Stimulated activated CD4-positive, alpha-beta T cell treated with anti-CD3 and anti-CD28 coated beads, Interleukin-1b, Interleukin-23, amount 100 ng/mL, for 48 hours (primary cell): ENCODE data around the gene FBXL3.
"Not testable (repeated sequence)": the region's sequence is repeated elsewhere in the genome, so short reads cannot be mapped to it uniquely, and the experiment has no call there.

Experiments used
- DNase-seq: peaks from one replicate; pipeline ENCODE4 v3.0.0-alpha.2; 2020

FBXL3 gene

DNA sequence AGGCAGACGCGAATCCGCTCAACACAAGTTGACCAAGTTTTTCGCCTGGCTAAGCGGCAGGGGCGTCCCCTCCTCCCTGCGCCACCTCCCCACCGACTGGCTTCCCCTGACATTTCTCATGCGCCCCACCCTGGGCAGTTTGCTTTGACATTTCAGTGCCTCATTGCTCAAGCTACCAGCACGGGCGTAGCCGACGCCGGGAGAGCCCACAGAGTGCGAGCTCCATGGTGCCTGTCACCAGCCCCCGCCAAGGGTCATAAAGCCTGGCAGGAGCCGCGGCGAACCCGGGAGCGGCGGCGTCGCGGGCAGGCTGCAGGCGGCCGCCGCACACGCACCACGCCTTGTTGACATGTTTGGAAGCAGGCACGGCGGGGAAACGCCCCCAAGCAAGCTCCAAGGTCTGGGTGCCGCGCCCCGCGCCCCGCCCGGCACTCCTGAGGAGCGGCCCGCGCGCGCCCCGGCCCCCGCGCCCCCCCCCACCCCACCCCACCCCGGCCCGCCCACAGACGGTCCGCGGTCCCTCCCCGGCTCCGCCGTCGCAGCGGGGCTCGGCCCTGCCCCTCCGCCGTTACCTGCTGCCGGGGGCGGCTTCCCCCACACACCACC lies 601 bp downstream of the FBXL3 start:
- peak; percentile 76 for DNase-seq

DNA sequence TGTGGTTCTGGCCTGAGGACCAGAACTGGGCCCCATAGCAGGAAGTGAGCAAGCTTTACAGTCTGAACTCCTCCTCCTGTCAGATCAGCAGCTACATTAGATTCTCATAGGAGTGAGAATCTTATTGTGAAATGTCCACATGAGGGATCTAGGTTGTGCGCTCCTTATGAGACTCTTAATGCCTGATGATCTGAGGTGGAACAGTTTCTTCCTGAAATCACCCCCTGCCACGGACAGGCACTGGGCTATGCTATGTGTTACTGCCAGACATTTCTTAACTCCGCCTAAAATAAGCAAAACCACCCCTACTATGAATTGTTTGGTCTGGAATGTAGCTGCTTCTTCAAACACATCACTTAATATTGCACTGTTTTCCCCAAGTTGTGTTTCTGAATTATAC lies 4.6 kb downstream of the FBXL3 start:
- no peak for DNase-seq

GRCh38 chr13:77019756-77020155 lies 7.2 kb downstream of the FBXL3 start:
- DNase-seq: no peak

DNA sequence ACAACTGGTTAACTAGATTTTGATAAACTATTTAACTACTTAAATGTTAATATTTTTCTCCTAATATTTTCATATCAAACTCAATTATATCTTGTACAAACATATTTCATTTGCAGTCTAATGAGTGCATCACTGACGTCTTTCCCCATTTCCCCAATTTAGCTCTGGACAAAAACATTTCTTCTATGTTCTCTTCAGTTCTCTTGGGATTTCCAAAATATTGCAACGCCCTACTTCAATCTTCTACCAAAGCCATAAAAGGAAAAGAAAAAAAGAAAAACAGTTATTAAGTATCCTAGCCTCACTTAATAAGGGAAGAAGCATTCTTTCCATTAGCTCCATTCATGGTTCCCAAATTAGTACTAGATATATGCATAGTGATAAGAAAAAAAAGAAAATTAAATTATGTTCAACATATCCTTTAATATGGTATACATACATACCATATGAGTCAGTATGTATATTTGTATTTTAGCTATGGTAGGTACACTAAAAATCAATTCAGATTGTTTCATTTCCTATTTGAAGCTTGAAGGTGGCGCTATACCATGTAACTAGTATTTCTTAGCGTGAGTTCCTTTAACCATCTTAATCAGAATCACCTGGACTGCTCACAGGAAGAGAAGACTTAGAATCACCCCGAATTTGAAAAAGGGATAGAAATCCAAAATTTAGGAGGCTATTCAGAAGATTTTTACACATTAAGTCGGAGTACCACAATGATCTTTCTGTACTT lies 9.9 kb downstream of the FBXL3 start:
- DNase-seq: no peak

DNA sequence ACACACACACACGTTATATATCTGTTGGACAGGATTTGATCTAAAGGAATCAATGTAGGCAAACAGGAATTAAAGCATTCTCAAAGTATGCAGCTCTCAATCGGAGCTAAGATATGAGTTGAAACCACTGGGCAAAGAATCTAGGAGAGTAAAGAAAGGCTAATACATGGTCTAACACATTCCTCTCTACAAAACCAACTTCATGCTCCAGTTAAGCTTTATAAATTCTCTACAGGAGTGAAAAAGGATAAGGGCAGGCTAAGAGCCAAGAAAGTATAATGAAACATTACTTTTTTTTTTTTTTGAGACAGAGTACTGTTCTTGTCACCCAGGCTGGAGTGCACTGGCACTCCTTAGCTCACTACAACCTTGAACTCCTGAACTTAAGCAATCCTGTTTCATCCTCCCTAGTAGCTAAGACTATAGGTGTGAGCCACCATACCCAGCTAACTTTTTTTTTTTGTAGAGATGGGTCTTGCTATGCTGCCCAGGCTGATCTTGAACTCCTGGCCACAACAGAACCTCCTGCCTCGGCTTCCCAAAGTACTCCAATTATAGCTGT lies 10.6 kb downstream of the FBXL3 start:
- DNase-seq: no peak

DNA sequence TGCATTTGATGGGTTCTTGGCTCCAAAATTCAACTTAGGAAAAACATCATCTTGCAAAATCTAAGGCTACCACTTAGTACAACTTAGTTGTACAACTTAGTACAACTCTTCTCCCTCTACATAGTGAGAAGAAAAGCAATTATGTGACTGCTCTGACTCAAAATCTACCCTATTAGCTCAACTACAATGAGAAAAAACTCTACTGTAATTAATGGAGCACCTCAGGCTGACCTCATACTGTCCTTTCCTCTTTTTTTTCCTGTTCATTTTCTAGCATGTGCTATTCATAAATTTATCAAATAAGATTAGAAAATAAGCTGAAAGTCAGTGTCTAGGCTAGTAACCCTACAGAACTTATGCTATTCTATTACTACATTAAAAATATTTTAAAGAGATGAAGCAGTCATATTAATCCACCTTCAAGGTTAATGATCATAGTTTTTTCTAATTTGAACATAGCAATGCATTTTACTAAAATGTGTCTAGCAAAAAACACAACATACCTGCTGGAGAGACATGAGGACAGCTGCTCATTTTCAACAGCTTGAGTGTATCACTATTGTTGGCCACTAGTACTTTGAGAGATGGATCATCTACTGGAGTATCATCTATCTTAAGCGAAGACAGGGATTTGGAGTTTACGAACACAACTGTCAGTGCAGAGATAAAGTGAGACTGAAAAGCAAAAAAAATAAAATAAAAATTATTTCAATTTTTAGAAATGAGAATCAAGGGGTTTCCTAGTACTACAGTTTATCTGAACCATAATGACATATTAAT lies 11.9 kb downstream of the FBXL3 start:
- DNase-seq: no peak

GRCh38 chr13:77013853-77014542 lies 13.0 kb downstream of the FBXL3 start:
- DNase-seq: no peak

GRCh38 chr13:77009719-77010118 lies 17.2 kb downstream of the FBXL3 start:
- not testable (repeated sequence) for DNase-seq

DNA sequence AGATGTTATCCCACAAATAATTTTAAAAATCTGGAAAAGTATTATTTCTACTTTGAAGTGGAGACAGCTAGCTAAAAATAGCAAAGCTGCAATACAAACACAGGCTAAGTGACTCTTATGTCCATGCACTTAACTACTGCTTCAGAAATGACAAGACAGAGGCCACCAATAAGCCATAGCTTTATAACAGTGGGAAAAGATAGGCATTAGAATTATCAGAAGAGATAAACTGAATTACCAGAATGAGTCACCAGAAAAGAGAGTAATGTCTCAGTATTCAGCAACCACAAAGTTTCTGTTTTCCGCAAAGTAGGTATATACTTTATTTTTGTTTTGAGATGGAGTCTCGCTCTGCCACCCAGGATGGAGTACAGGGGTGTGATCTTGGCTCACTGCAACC lies 17.9 kb downstream of the FBXL3 start:
- no peak for DNase-seq

DNA sequence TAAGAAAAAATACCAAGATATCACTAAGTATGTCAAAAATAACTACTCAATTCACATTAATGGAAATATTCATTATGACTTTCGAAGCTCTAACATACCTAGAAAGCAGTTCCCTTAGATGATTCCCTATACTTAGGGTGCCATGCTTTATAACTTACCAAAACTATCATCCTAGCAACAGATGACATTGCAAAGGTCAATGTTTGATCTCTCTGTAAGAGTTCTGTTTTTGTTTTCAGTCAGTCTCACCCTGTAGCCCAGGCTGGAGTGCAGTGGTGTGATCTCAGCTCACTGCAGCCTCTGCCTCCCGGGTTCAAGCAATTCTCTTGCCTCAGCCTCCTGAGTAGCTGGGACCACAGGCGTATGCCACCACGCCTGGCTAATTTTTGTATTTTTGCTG lies 18.6 kb downstream of the FBXL3 start:
- DNase-seq: not testable (repeated sequence)

DNA sequence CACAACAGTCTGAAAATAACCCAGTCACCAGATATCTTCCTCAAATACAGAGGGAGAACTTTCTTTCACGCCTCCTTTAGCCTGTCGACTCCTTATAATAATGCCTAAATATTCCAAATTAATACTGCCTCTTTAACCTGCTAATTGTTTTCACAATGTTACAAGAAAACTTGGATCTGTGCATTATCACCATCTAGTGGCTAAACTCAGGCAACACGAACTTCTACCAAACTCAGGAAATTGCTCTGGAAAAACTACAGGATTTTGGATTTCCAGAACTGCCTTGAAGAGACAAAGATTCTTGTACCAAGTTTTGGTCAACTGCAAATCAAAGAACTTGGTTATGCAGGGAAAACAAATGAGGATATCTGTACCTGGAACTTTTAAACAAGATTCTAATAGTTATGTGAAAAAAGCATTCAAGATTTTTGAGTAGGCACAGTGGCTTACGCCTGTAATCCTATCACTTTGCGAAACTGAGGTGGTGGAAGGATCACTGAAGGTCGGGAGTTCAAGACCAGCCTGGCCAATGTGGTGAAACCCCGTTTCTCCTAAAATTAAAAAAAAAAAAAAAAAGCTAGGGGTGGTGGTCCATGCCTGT lies 24.3 kb downstream of the FBXL3 start:
- no peak for DNase-seq

DNA sequence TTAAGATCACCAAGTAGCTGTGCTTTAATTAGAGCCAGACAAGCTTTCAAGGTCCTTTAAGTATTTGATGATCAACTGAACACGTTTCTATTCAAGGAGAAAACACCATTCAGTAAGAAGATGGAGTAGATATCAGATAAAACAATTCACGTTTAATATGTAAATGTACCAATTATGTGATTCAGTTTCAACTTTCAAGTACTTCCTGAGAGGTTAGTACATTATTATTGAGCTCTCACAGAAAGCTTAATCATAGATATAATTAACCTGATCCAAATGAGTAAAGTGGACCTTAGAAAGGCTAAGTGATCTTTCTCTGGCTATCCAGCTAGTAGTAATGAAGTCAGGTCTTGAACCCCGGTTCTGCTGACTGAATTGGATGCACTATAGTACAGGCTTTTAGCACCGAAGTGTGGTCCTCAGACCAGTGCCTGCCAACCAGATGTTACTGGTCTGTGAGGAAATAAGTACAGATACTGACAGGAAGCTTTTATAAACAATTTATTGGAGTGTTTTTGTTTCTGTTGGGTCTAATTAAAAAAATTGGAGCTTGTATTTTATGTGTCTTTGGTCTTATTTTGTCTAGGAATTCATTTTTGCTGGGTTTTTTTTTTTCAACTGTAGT lies 24.9 kb downstream of the FBXL3 start:
- DNase-seq: no peak

GRCh38 chr13:77001540-77001939 lies 25.4 kb downstream of the FBXL3 start:
- no peak for DNase-seq

GRCh38 chr13:77000475-77000874 lies 26.5 kb downstream of the FBXL3 start:
- DNase-seq: no peak

DNA sequence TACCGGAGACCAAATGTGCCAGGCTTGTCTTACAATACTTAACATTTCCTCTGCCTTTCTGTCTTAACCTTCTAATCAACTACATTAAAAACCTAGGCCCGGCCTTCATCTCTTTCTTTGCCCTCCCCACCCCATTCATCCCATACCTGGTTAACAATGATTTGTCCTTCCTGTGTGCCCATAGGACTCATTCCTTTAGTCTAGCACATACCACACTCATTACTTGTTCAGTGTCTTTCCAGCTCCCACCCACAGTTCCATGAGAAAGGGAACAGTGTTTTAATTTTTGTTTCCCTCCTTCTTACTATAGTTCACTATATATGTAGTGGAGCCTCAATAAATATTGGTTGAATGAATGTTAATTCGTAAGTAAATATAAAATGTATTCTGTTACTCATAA lies 32.7 kb downstream of the FBXL3 start:
- no peak for DNase-seq

DNA sequence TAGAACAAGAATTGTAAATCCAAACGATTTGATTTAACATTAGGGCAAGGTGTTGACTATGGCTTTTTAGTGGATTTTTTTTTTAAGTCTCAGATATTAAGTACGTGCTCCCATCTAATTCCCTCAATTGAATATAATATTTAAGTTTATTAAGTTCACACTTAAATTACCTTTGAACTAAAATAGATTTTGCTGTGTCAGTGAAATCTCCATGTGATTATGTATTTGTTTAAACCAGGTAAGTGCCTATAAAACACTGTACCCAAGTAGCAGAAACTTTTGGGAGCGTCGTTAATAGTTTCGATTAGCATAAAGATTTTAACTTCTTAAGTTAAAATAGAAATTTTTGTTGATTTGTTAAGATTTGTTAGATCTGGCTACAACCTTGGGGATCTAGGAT lies 33.5 kb downstream of the FBXL3 start:
- no peak for DNase-seq

DNA sequence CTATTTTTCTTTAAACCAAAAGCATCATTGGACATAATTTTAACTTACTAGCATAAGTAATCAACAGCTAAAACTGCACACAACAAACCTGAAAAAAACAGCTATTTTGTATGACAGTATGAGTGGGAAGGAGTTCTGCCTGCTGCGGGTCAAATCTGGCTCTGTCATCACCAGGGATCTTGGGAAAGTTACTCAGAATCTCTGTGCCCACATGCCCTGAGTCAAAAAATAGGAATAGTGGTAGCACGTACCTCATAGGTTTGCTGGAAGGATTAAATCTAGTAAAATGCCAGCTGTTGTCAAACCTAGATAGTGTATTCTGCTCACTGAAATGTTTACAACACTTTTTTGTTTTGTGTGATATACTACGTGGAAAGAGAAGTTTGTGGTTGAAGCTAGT lies 33.9 kb downstream of the FBXL3 start:
- no peak for DNase-seq

DNA sequence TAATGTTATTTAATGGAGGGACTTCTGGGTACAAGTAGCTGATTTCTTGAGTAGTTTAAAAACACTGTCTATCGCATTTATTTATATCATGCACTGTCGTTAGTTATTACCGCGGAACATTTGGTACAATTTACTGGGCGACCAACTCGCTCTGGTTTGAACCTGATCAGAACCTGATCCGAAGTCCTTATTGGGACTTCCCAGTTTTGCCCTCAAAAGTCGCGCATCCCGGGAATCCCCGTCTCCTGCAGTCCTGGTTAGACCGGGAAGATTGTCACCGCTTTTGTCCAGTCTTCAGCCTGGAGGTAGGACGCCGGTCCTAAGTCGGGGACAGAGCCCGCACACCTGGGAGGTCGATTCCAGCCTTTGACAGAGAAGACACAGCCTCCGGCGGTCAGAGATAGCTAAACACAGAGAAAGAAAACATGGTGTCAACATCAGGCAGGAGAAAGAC lies 34.4 kb downstream of the FBXL3 start:
- peak; percentile 5 for DNase-seq

- peak; percentile 95 for DNase-seq
These were observed 35.0 kb downstream of the FBXL3 start, which contains the start of gene CLN5 for GRCh38 chr13:76991796-76992547. Gene CLN5 (plus strand): TSS chr13:76992081. CDS start chr13:76992099, 18 bp downstream.

DNA sequence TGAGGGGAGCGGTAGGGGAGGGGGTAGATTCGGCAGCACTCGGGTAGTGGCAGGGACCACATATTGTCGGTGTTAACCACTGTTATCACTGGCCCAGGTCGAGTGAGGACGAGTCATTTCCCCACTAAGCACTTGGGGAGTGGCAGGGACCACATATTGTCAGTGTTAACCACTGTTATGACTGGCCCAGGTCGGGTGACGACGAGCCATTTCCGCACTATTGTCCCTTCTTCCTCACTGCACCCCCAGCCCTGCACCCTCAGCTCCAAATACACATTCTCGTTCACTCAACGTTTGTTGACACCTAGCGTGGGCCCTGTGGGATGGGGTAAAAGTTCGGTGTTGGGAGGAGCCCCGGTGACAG lies 35.5 kb downstream of the FBXL3 start:
- DNase-seq: peak; percentile 85

DNA sequence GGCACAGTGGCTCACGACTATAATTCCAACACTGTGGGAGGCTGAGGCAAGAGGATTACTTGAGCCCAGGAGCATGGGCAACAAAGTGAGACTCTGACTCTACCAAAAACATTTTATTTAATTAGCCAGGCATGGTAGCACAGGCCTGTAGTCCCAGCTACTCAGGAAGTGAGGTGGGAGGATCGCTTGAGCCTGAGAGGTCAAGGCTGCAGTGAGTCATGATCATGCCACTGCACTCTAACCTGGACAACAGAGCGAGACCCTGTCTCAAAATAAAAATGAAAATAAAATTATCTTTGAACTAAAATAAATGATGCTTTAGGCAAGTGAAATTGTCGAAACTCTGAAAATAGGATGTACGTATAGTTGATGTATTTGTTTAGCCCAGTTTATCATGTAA lies 43.3 kb downstream of the FBXL3 start:
- DNase-seq: no peak
